SW480 (cell line): ENCODE results near the gene CHADL.
"Not testable (repeated sequence)": the region's sequence is repeated elsewhere in the genome, so short reads cannot be mapped to it uniquely, and the experiment has no call there.

ENCODE experiments used
- DNase-seq: peaks from one replicate; pipeline ENCODE4 v3.0.0-alpha.2; 2016; ENCODE audit warnings: low spot score

The CHADL gene, protein sequence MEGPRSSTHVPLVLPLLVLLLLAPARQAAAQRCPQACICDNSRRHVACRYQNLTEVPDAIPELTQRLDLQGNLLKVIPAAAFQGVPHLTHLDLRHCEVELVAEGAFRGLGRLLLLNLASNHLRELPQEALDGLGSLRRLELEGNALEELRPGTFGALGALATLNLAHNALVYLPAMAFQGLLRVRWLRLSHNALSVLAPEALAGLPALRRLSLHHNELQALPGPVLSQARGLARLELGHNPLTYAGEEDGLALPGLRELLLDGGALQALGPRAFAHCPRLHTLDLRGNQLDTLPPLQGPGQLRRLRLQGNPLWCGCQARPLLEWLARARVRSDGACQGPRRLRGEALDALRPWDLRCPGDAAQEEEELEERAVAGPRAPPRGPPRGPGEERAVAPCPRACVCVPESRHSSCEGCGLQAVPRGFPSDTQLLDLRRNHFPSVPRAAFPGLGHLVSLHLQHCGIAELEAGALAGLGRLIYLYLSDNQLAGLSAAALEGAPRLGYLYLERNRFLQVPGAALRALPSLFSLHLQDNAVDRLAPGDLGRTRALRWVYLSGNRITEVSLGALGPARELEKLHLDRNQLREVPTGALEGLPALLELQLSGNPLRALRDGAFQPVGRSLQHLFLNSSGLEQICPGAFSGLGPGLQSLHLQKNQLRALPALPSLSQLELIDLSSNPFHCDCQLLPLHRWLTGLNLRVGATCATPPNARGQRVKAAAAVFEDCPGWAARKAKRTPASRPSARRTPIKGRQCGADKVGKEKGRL

GRCh38 chr22:41240377-41241132, at the start of gene CHADL:
CHADL (minus strand) TSS chr22:41240931; CDS start chr22:41240881, 50 bp downstream.
- no peak for DNase-seq

- no peak for DNase-seq
These were observed 48.9 kb upstream of the CHADL start for GRCh38 chr22:41289671-41290070.

DNA sequence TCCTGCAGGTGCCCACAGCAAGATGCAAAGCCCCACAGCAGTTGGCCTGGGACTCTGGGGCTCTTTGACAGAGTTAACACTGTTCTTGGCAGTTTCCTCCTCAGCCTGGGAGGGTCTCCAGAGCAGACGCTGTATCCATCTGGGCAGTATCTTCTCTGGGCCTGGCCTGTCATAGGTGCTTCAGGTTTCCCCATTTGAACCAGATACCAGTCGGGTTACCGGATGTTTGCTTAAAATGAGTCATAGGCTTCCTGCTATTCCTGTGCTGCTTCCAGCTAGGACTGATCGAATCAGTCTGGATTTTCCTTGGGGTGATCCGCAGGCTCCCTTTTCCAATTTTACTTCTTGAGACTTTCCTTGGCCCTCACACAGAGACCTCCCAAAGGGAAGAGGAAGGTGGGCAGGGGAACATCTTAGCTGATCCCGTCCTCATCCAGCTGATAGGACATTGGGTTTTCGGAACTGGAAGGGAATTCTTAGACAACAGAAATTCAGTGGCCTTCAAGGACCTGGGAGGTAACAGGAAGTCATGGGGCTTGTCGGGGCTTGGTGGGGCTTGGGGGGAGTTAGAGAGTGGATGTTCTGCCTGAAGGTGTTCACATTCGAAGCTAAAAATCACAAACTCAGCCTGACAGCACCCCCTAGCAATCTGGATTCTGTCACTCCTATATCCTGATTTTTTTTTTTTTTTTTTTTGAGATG, 47.7 kb upstream of the CHADL start:
- DNase-seq, result peak; percentile 89

GRCh38 chr22:41286639-41287091, 45.9 kb upstream of the CHADL start:
- peak; percentile 35 for DNase-seq

- DNase-seq, result peak; percentile 98
These were observed 45.3 kb upstream of the CHADL start, which contains the start of gene RANGAP1 for GRCh38 chr22:41285820-41286638. RANGAP1 (minus strand) TSS chr22:41286187; CDS start chr22:41281044, 5,143 bp downstream.

- peak; percentile 84 for DNase-seq
These were observed 44.7 kb upstream of the CHADL start for GRCh38 chr22:41285441-41285819.

DNA sequence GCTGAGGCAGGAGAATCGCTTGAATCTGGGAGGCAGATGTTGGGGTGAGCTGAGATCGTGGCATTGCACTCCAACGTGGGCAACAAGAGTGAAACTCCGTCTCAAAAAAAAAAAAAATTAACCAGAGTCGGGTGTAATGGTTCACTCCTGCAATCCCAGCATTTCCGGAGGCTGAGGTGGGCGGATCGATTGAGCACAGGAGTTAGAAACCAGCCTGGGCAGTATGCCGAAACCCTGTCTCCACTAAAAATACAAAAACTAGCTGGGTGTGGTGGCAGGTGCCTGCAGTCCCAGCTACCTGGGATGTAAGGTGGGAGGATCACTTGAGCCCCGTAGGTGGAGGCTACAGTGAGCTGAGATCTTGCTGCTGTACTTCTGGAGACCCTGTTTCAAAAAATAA, 43.7 kb upstream of the CHADL start:
- DNase-seq, result no peak

DNA sequence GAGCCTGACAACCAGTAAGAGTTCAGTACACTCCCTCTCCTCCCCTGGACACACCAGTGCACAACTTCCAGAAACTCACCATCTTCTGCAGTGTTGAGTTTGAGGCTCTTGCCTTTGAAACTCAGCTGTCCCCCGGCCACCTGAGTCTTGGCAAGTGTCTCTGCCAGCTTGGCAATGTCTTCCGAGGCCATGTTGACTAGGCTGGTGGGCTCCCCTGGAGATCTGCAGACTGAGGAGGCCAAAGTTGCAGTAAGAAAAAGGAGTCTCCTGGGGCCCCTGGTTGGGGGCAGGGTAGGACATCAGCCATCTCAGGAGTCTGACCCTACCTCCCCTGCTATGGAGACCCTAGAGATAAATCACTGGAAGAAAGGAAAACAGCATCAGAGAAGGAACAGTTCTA, 40.1 kb upstream of the CHADL start:
- no peak for DNase-seq

- no peak for DNase-seq
These were observed 39.3 kb upstream of the CHADL start for GRCh38 chr22:41280065-41280464.

GRCh38 chr22:41274856-41275255, 34.1 kb upstream of the CHADL start:
- DNase-seq, result no peak

GRCh38 chr22:41273128-41273527, 32.4 kb upstream of the CHADL start:
- no peak for DNase-seq

GRCh38 chr22:41271787-41272186, 31.1 kb upstream of the CHADL start:
- DNase-seq, result no peak

DNA sequence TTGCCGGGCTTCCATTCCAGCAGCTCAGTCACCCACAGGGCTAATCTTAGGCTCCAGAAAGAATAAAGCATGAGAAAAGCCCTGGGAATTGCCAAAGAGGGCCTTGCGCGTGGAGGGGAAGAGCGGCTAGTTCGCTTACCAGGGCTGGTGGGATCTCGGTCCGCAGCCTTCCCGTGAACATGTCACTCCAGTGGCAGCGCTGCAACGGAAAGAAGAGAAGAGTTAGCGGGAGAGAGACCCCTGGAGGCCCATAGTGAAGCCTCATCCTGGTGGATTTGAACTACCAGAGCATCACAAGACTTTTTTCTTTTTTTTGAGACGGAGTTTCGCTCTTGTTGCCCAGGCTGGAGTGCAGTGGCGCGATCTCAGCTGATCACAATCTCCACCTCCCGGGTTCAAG, 27.2 kb upstream of the CHADL start:
- DNase-seq, result no peak

- no peak for DNase-seq
These were observed 23.7 kb upstream of the CHADL start for GRCh38 chr22:41264408-41264941.

GRCh38 chr22:41263704-41264103, 23.0 kb upstream of the CHADL start:
- no peak for DNase-seq

DNA sequence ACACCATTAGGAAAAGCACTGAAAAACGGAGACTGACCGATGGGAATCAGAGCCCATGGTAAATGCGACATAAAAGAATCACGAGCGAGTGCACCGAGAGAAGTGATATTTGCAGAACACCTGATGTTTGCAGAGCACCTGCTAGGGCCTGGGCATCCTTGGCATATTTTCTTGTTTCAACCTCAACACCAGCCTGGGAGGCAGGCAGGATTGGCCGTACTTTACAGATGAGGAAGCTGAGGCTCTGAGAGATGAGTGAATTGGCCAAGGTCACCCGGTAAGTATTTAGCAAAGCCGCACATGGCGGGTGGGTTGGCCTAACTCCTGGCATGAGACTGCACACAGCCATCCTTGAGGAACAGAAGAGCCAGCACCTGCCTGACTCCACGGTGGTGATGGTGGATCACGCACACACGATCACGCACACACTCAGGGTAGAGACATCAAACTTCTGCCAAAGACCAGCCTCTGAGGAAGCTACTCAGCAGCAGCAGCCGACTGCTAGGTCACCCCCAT, 21.6 kb upstream of the CHADL start:
- DNase-seq, result no peak

DNA sequence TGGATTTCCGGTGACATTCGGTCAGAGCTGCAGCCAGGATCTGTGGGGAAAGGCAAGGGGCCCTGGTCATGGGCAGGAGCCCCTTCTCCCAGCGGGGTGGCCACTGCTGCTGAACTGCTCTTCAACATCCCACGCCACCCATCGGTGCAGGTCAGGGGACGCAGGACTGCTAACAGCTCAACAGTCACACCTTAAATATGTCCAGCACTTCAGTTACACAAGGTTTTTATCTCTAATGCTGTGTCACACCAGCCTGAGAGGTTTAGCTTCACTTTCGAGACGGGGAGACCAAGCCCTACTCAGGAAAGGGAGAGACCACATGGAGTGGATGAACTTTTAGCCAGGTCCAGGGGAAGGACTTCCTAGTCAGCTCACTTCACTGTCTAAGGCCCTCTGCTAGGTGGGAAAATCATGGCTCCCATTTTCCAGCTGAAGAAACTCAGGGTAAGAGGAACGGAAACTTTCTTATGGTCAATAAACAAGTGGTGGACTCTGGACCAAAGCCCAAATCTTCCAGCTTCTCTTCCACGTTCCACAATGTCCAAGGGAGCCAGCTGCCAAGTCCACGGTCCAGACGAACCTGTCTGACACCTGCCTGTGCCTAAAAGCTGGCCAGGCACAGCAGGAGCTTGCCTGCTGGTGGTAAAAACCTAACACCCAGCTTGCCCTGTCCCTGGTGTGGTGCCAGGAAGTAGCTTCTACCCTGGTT, 21.0 kb upstream of the CHADL start:
- DNase-seq, result no peak

- DNase-seq, result no peak
These were observed 20.1 kb upstream of the CHADL start for GRCh38 chr22:41260871-41261270.

GRCh38 chr22:41259756-41260155, 19.0 kb upstream of the CHADL start:
- DNase-seq, result not testable (repeated sequence)

- no peak for DNase-seq
These were observed 17.0 kb upstream of the CHADL start for GRCh38 chr22:41257696-41258095.
